Esophagus muscularis mucosa (tissue), 4 donors: ENCODE results near the gene KSR1. TPM values are rescaled to one million over a fixed set of nuclear protein-coding genes. Genes with fewer than 3 reads are reported as not detected.
A peak's percentile ranks its signal among the peaks of the same experiment; 100 is the strongest.

Experiments
- DNase-seq: peaks from one replicate; pipeline ENCODE4 v3.0.0-alpha.2; 2017; ENCODE audit errors: extremely low spot score
- H3K27ac ChIP-seq, 4 donors: fragments of 200-600 bp; sonication (generic); replicated peaks in 1 of 4; 1 replicate in 3 of 4; 2 replicates in 1 of 4; pipeline ENCODE4 v1.5.1; 2016 to 2019; ENCODE audit warnings: mild to moderate bottlenecking in 1 of 4
- H3K27me3 ChIP-seq, 4 donors: fragments of 200-600 bp; sonication (generic); one replicate each; pipeline versions ENCODE4 v1.5.1 to v1.6.0; 2016 to 2019
- H3K36me3 ChIP-seq, 4 donors: fragments of 200-600 bp; sonication (generic); one replicate each; pipeline ENCODE4 v1.5.1; 2016 to 2019
- H3K4me1 ChIP-seq, 4 donors: fragments of 200-600 bp; sonication (generic); one replicate each; pipeline ENCODE4 v1.5.1; 2016 to 2019
- H3K4me3 ChIP-seq, 4 donors: fragments of 200-600 bp; sonication (generic); 1 replicate in 2 of 4; 2 replicates in 2 of 4; pipeline ENCODE4 v1.5.1; 2016 to 2019; ENCODE audit warnings: mild to moderate bottlenecking in 4 of 4, moderate library complexity in 1 of 4
- H3K9me3 ChIP-seq, 4 donors: fragments of 200-600 bp; sonication (generic); 1 replicate in 3 of 4; 2 replicates in 1 of 4; pipeline ENCODE4 v1.5.1; 2016 to 2019
- CTCF ChIP-seq, 3 experiments: fragments of 200-600 bp in 2 of 3; fragments of 450-650 bp in 1 of 3; sonication (generic) in 2 of 3; IDR thresholded peaks; one replicate each; pipeline ENCODE4 v1.5.1; 2017 to 2019; ENCODE audit warnings: antibody characterized with exemption in 3 of 3, mild to moderate bottlenecking in 2 of 3, moderate library complexity in 1 of 3
- EP300 ChIP-seq: sonication (generic); formaldehyde crosslinking; IDR thresholded peaks from one replicate; pipeline ENCODE4 v1.6.1; 2017; ENCODE audit warnings: antibody characterized with exemption
- POLR2A ChIP-seq: fragments of 450-650 bp; IDR thresholded peaks from one replicate; pipeline ENCODE4 v1.6.1; 2017; ENCODE audit warnings: antibody characterized with exemption, moderate library complexity, mild to moderate bottlenecking, low read depth
- POLR2AphosphoS5 ChIP-seq, 2 donors: sonication (generic); formaldehyde crosslinking; IDR thresholded peaks; one replicate each; pipeline ENCODE4 v1.6.1; 2017; ENCODE audit warnings: antibody characterized with exemption in 2 of 2
- WGBS: methylation state at CpG from one replicate; pipeline ENCODE4 v1.1.5; 2018; 5-methylcytosine and 5-hydroxymethylcytosine counted together
- intact Hi-C: fragments of 100-400 bp; cut with DNase I; formaldehyde crosslinking; loops from one replicate; pipeline ENCODE4 v1.15.1; 2023
- total RNA-seq, 4 donors: library from RNA; depleted of rRNA; stranded (reverse); fragments of >200 nt; gene quantifications; one replicate each; pipeline versions ENCODE4 v1.1.0 to v1.2.1, GENCODE V29; 2016

The KSR1 gene
- total RNA-seq, 4 donors from 2014 or later = 13.3 to 18.9 (median 13.7) TPM

GRCh38 chr17:27492470-27492869, 36.2 kb downstream of the KSR1 start:
- intact Hi-C loops = loop anchor here (5.0 kb wide), 1 partner anchor 110 kb away; no protein-coding TSS in a partner anchor
- WGBS = 100% methylated on average over 3 of the region's 3 CpGs
- DNase-seq = no peak
- no peaks in the 10 kb centered on the region for H3K9me3 ChIP-seq
- peaks cover 40 to 50% (median 48%) of the 10 kb centered on the region in 4 donors for H3K4me1 ChIP-seq
- H3K4me3 ChIP-seq = no peak overlapping the region
- no peak overlapping the region for H3K27ac ChIP-seq
- no peak for TF ChIP-seq CTCF (IDR thresholded peaks at IDR 0.05)
- no peaks in the 10 kb centered on the region for H3K36me3 ChIP-seq
- H3K27me3 ChIP-seq = no peaks in the 10 kb centered on the region

- DNase-seq = no peak
- intact Hi-C loops = loop anchor here (5.0 kb wide), 1 partner anchor 109 kb away; no protein-coding TSS in a partner anchor
- H3K27ac ChIP-seq = no peak overlapping the region
- 63% methylated on average over 4 of the region's 4 CpGs for WGBS
- TF ChIP-seq EP300 (no peak), CTCF (IDR thresholded peaks at IDR 0.05) (no peak), POLR2A (no peak), POLR2AphosphoS5 (IDR thresholded peaks at IDR 0.05) (no peak)
- H3K4me3 ChIP-seq = no peak overlapping the region
- H3K9me3 ChIP-seq = no peaks in the 10 kb centered on the region
- no peaks in the 10 kb centered on the region for H3K36me3 ChIP-seq
- H3K27me3 ChIP-seq = no peaks in the 10 kb centered on the region
- H3K4me1 ChIP-seq = peaks cover 40 to 45% (median 43%) of the 10 kb centered on the region in 4 donors
These were observed 36.8 kb downstream of the KSR1 start for GRCh38 chr17:27493088-27493487.

- DNase-seq = no peak
- Histone ChIP-seq H3K27ac (peak overlapping the region in 3 of 4 donors; percentile 42 to 64 (median 63)), H3K9me3 (no peaks in the 10 kb centered on the region), H3K4me3 (peak overlapping the region in 1 of 4 donors; percentile 18), H3K4me1 (peaks cover 27 to 33% (median 31%) of the 10 kb centered on the region in 4 donors), H3K36me3 (no peaks in the 10 kb centered on the region), H3K27me3 (no peaks in the 10 kb centered on the region)
- TF ChIP-seq POLR2AphosphoS5 (IDR thresholded peaks at IDR 0.05) = peak; percentile 3 to 19
- TF ChIP-seq EP300 = no peak
- TF ChIP-seq POLR2A = no peak
- TF ChIP-seq CTCF (IDR thresholded peaks at IDR 0.05) = peak; percentile 26 to 44 (median 39)
- 55% methylated on average over 13 of the region's 19 CpGs for WGBS
- intact Hi-C loops = loop anchor here (5.0 kb wide), 1 partner anchor 108 kb away; no protein-coding TSS in a partner anchor
These were observed 38.2 kb downstream of the KSR1 start for GRCh38 chr17:27494192-27495091.

- H3K4me1 ChIP-seq = peaks cover 23 to 27% (median 26%) of the 10 kb centered on the region in 4 donors
- 92% methylated on average over 6 of the region's 6 CpGs for WGBS
- no peaks in the 10 kb centered on the region for H3K9me3 ChIP-seq
- H3K27ac ChIP-seq = peak overlapping the region in 2 of 4 donors; percentile 63 to 64
- H3K36me3 ChIP-seq = no peaks in the 10 kb centered on the region
- no peak for DNase-seq
- no peak overlapping the region for H3K4me3 ChIP-seq
- intact Hi-C loops = no loop called here
- TF ChIP-seq POLR2AphosphoS5 (IDR thresholded peaks at IDR 0.05) = no peak
- no peak for TF ChIP-seq EP300
- TF ChIP-seq CTCF (IDR thresholded peaks at IDR 0.05) = no peak
- TF ChIP-seq POLR2A = no peak
- no peaks in the 10 kb centered on the region for H3K27me3 ChIP-seq
These were observed 39.2 kb downstream of the KSR1 start for GRCh38 chr17:27495460-27495859.
